ENCODE results near the gene TWIST1. TPM values are rescaled to one million over a fixed set of nuclear protein-coding genes. Genes with fewer than 3 reads are reported as not detected.

TWIST1 gene
- polyA plus RNA-seq, 1 donor from 2014 or later: not detected

GRCh38 chr7:19114551-19114855, 2.9 kb downstream of the TWIST1 start:
- TF ChIP-seq RAD21 (conservative IDR thresholded peaks at IDR 0.05) (no peak), EZH2 (IDR thresholded peaks at IDR 0.05; ENCODE audit: borderline replicate concordance, insufficient read depth, low read length, poor library complexity, severe bottlenecking) (no peak), EP300 (conservative IDR thresholded peaks at IDR 0.05; ENCODE audit: poor library complexity, severe bottlenecking) (no peak), POLR2AphosphoS5 (IDR thresholded peaks at IDR 0.05) (no peak), TAF1 (IDR thresholded peaks at IDR 0.05; ENCODE audit: low read depth) (no peak), REST (IDR thresholded peaks at IDR 0.05; ENCODE audit: borderline replicate concordance) (no peak), SMC3 (conservative IDR thresholded peaks at IDR 0.05; ENCODE audit: poor library complexity) (no peak), MXI1 (conservative IDR thresholded peaks at IDR 0.05; ENCODE audit: poor library complexity, severe bottlenecking) (no peak)
- TF ChIP-seq, protein P1, sequence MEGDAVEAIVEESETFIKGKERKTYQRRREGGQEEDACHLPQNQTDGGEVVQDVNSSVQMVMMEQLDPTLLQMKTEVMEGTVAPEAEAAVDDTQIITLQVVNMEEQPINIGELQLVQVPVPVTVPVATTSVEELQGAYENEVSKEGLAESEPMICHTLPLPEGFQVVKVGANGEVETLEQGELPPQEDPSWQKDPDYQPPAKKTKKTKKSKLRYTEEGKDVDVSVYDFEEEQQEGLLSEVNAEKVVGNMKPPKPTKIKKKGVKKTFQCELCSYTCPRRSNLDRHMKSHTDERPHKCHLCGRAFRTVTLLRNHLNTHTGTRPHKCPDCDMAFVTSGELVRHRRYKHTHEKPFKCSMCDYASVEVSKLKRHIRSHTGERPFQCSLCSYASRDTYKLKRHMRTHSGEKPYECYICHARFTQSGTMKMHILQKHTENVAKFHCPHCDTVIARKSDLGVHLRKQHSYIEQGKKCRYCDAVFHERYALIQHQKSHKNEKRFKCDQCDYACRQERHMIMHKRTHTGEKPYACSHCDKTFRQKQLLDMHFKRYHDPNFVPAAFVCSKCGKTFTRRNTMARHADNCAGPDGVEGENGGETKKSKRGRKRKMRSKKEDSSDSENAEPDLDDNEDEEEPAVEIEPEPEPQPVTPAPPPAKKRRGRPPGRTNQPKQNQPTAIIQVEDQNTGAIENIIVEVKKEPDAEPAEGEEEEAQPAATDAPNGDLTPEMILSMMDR (IDR thresholded peaks at IDR 0.05; ENCODE audit: poor library complexity, severe bottlenecking): no peak
- H3K27me3 ChIP-seq (ENCODE audit: insufficient read depth, low read depth, low read length): peaks cover 98% of the 10 kb centered on the region
- no peaks in the 10 kb centered on the region for H3K36me3 ChIP-seq (ENCODE audit: insufficient read depth, low read length)
- no peaks in the 10 kb centered on the region for H4K20me1 ChIP-seq (ENCODE audit: insufficient read depth)
- H3F3A ChIP-seq (ENCODE audit: insufficient read depth, low read length, poor library complexity, severe bottlenecking): no peaks in the 10 kb centered on the region
- no peak overlapping the region for H3K4me2 ChIP-seq (ENCODE audit: low read length)
- H3K9me3 ChIP-seq (ENCODE audit: low read length): no peaks in the 10 kb centered on the region
- H2AFZ ChIP-seq (ENCODE audit: low read depth, low read length): no peak overlapping the region
- no peaks in the 10 kb centered on the region for H3K79me2 ChIP-seq (replicated peaks; ENCODE audit: insufficient read depth, low read length)
- no peak overlapping the region for H3K27ac ChIP-seq (ENCODE audit: low read length)
- no peak overlapping the region for H3K4me3 ChIP-seq (ENCODE audit: low read length)
- H3K9ac ChIP-seq (ENCODE audit: low read length): no peak overlapping the region
- H3K9me2 ChIP-seq (ENCODE audit: insufficient read depth, low read length): no peaks in the 10 kb centered on the region

- Histone ChIP-seq H3K9ac (ENCODE audit: low read length) (no peak overlapping the region), H3K27ac (ENCODE audit: low read length) (no peak overlapping the region), H3F3A (ENCODE audit: insufficient read depth, low read length, poor library complexity, severe bottlenecking) (no peaks in the 10 kb centered on the region), H3K79me2 (replicated peaks; ENCODE audit: insufficient read depth, low read length) (no peaks in the 10 kb centered on the region), H3K4me2 (ENCODE audit: low read length) (no peak overlapping the region), H3K4me3 (ENCODE audit: low read length) (no peak overlapping the region), H3K36me3 (ENCODE audit: insufficient read depth, low read length) (no peaks in the 10 kb centered on the region), H3K9me2 (ENCODE audit: insufficient read depth, low read length) (no peaks in the 10 kb centered on the region), H3K27me3 (ENCODE audit: insufficient read depth, low read depth, low read length) (peaks cover 98% of the 10 kb centered on the region), H2AFZ (ENCODE audit: low read depth, low read length) (no peak overlapping the region), H4K20me1 (ENCODE audit: insufficient read depth) (no peaks in the 10 kb centered on the region), H3K9me3 (ENCODE audit: low read length) (no peaks in the 10 kb centered on the region)
- TF ChIP-seq MXI1 (conservative IDR thresholded peaks at IDR 0.05; ENCODE audit: poor library complexity, severe bottlenecking): no peak
- TF ChIP-seq EP300 (conservative IDR thresholded peaks at IDR 0.05; ENCODE audit: poor library complexity, severe bottlenecking): no peak
- TF ChIP-seq RAD21 (conservative IDR thresholded peaks at IDR 0.05): no peak
These were observed 3.4 kb downstream of the TWIST1 start for GRCh38 chr7:19113855-19114550.

Data from neural cell (in vitro differentiated cells).